Uterus (tissue), 4 donors: ENCODE results near the gene P2RY2. TPM values are rescaled to one million over a fixed set of nuclear protein-coding genes. Genes with fewer than 3 reads are reported as not detected.
"Not testable (repeated sequence)": the region's sequence is repeated elsewhere in the genome, so short reads cannot be mapped to it uniquely, and the experiment has no call there.

Source experiments
- DNase-seq, 2 donors: peaks; one replicate each; pipeline ENCODE4 v3.0.0-alpha.2; 2019 to 2020
- H3K27ac ChIP-seq, 2 donors: fragments of 200-600 bp; sonication (generic); 1 replicate in 1 of 2; 2 replicates in 1 of 2; pipeline ENCODE4 v1.5.1; 2016 to 2018
- H3K27me3 ChIP-seq, 2 donors: fragments of 200-600 bp; sonication (generic); one replicate each; pipeline ENCODE4 v1.5.1; 2018 to 2019; ENCODE audit warnings: control low read depth in 1 of 2
- H3K36me3 ChIP-seq, 2 donors: fragments of 200-600 bp; sonication (generic); one replicate each; pipeline ENCODE4 v1.5.1; 2019; ENCODE audit warnings: control low read depth in 1 of 2
- H3K4me1 ChIP-seq, 2 donors: fragments of 200-600 bp; sonication (generic); one replicate each; pipeline ENCODE4 v1.5.1; 2018 to 2019; ENCODE audit warnings: control low read depth in 1 of 2
- H3K4me3 ChIP-seq, 2 donors: fragments of 200-600 bp; sonication (generic); 1 replicate in 1 of 2; 2 replicates in 1 of 2; pipeline ENCODE4 v1.5.1; 2018 to 2019; ENCODE audit warnings: mild to moderate bottlenecking in 1 of 2
- H3K9me3 ChIP-seq, 2 donors: fragments of 200-600 bp; sonication (generic); one replicate each; pipeline ENCODE4 v1.5.1; 2019; ENCODE audit warnings: control low read depth in 1 of 2
- POLR2A ChIP-seq, 2 donors: fragments of 450-650 bp; IDR thresholded peaks; one replicate each; pipeline ENCODE4 v1.6.1; 2016; ENCODE audit warnings: antibody characterized with exemption in 2 of 2, mild to moderate bottlenecking in 1 of 2, moderate library complexity in 1 of 2
- intact Hi-C: fragments of 100-400 bp; cut with DNase I; formaldehyde crosslinking; loops from one replicate; pipeline ENCODE4 v1.15.1; 2023; ENCODE audit warnings: low total_unique reads
- total RNA-seq, 4 donors: library from RNA; depleted of rRNA in 3 of 4; stranded (reverse); fragments of >200 nt in 3 of 4; gene quantifications; one replicate each; pipeline versions ENCODE4 v1.1.0 to v1.2.4, GENCODE V29; 2014 to 2023
- TF ChIP-seq, protein P1 (sequence below), 4 experiments: fragments of 200-600 bp in 2 of 4; fragments of 450-650 bp in 2 of 4; sonication (generic) in 2 of 4; IDR thresholded peaks; one replicate each; pipeline ENCODE4 v1.5.1; 2016 to 2019; ENCODE audit warnings: antibody characterized with exemption in 4 of 4, mild to moderate bottlenecking in 2 of 4, moderate library complexity in 1 of 4
- donor health status: DM: yes; HTN: yes; CAD: no.

Gene P2RY2
- total RNA-seq, 4 donors from 2014 or later, result 0.98 to 3.1 (median 2.8) TPM; not detected in 1

- Histone ChIP-seq H3K36me3 (no peaks in the 10 kb centered on the region), H3K4me3 (no peak overlapping the region), H3K4me1 (peaks cover 0 to under 1% of the 10 kb centered on the region in 2 donors), H3K9me3 (no peaks in the 10 kb centered on the region), H3K27ac (no peak overlapping the region), H3K27me3 (peaks cover 0 to under 1% of the 10 kb centered on the region in 2 donors)
- TF ChIP-seq POLR2A (IDR thresholded peaks at IDR 0.05), result no peak
- TF ChIP-seq, protein P1, sequence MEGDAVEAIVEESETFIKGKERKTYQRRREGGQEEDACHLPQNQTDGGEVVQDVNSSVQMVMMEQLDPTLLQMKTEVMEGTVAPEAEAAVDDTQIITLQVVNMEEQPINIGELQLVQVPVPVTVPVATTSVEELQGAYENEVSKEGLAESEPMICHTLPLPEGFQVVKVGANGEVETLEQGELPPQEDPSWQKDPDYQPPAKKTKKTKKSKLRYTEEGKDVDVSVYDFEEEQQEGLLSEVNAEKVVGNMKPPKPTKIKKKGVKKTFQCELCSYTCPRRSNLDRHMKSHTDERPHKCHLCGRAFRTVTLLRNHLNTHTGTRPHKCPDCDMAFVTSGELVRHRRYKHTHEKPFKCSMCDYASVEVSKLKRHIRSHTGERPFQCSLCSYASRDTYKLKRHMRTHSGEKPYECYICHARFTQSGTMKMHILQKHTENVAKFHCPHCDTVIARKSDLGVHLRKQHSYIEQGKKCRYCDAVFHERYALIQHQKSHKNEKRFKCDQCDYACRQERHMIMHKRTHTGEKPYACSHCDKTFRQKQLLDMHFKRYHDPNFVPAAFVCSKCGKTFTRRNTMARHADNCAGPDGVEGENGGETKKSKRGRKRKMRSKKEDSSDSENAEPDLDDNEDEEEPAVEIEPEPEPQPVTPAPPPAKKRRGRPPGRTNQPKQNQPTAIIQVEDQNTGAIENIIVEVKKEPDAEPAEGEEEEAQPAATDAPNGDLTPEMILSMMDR (IDR thresholded peaks at IDR 0.05), result no peak
- no peak for DNase-seq
- intact Hi-C loops, result no loop called here
These were observed 51.5 kb downstream of the P2RY2 start for GRCh38 chr11:73269459-73270015.

DNA sequence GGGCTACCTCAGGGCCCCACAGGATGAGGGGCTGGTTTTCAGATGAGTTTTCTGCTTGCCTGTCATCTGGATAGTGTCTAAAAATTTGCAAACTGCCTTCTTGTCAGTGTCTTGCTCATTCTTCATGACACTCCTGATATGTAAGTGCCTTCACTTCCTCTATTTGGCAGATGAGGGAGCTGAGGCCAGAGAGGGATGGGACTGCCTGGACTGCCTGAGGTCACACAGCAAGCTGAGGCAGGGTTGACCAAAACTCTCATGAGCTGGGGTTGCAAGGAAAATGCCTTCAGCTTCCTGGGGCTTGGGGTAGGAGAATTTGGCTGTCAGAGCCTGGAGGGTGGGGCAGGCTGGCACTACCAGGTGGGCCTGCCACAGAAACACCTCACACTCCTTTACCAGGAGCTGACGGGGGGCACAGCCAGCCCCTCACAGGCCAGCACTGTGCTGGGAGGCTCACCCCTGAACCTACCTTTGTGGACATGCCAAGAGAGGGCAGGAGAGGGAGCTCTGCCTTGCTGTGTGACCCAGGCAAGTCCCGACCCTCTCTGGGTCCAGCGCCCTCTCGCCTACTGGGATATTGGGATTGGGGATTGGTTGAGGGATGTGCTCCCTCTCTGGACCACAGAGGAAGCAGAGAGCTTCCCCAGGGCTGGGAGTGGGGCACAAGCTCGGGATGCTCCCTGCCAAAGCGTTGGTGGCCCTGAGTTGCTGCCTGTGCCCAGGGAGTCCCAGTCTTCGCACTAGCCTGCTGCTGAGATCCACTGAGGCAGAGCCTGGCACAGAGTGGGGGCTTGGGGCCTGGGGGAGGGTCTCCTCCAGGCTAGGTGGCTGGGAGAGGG lies 52.2 kb downstream of the P2RY2 start:
- no peak overlapping the region for H3K27ac ChIP-seq
- DNase-seq, result no peak
- no peaks in the 10 kb centered on the region for H3K27me3 ChIP-seq
- H3K36me3 ChIP-seq, result no peaks in the 10 kb centered on the region
- intact Hi-C loops, result no loop called here
- H3K9me3 ChIP-seq, result no peaks in the 10 kb centered on the region
- H3K4me3 ChIP-seq, result no peak overlapping the region
- no peaks in the 10 kb centered on the region for H3K4me1 ChIP-seq
- no peak for TF ChIP-seq POLR2A (IDR thresholded peaks at IDR 0.05)
- TF ChIP-seq, protein P1 (IDR thresholded peaks at IDR 0.05), result no peak

DNA sequence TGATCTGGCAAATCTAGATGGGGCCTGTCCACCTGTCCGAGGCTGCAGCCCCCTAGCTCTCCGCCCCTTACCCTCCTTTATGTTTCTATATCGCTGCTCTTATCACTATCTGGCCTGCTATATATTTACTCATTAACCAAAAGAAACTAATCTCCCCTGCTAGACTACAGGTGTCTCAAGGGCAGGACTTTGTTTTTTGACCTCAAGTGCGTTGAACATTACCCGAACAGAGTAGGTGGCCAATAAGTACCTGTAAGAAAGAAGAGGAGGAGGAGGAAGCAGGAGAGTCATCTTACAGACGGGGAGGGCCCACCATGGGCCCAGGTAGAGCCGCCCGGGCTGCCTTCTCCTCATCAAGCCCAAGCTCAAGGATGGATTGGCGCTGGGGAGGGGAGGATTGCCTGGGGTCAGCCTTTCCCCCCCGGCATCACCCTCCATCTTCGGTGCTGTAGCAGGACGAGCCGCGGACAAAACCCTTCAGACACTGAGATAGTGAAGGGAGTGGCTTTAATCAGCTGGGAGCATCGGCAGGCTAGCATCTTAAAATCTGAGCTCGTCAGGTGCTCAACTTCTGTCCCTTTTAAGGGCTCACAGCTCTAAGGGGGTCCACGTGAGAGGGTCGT lies 52.9 kb downstream of the P2RY2 start:
- Histone ChIP-seq H3K36me3 (no peaks in the 10 kb centered on the region), H3K4me1 (no peaks in the 10 kb centered on the region), H3K9me3 (no peaks in the 10 kb centered on the region), H3K4me3 (no peak overlapping the region), H3K27me3 (no peaks in the 10 kb centered on the region), H3K27ac (no peak overlapping the region)
- no peak for TF ChIP-seq POLR2A (IDR thresholded peaks at IDR 0.05)
- TF ChIP-seq, protein P1 (IDR thresholded peaks at IDR 0.05), result no peak
- intact Hi-C loops, result no loop called here
- no peak for DNase-seq

GRCh38 chr11:73271478-73271865 lies 53.4 kb downstream of the P2RY2 start:
- H3K36me3 ChIP-seq, H3K27ac ChIP-seq, H3K27me3 ChIP-seq, H3K9me3 ChIP-seq, H3K4me3 ChIP-seq, H3K4me1 ChIP-seq, DNase-seq, intact Hi-C loops: not testable (repeated sequence)

DNA sequence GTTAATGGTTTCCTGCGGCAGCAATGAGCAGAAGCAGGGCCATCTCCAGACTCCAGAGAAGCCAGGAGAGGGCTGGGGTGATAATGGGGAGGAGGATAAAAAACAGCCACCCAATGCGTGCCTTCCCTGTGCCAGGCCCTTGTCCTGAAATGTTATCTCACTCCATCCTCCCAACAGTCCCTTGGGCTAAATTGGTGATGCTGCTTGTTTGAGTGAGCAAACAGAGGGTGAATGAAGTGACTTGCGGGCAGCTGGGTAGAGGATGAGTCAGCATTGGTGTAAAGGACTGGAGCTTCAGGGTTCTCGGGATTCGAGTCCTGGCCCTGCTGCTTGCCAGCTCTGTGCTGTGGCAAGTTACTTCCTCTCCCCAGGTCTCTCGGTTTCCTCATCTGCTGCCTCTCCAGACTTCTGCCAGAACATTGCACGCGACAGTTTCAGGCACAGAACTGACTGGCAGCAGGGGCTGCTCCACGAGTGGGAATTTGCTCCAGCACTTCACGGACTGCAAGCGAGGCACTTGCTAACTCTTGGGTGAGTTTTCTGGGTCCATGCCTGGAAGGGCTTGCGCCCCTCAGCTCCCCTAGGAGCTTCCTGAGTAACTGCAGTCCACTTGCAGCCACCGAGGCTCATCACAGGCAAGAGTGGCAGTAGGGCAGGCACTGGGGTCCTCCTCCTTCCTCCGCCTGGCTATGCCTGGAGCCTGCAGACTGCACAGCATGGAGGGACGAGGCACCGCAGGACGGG lies 54.0 kb downstream of the P2RY2 start, which contains the start of gene P2RY6:
Gene P2RY6 (plus strand): TSS at position 403 of the 744 bp plus-strand sequence. CDS start 24,181 bp downstream, outside the sequence.
- peak in 1 of 2 donors; percentile 16 for DNase-seq
- H3K4me3 ChIP-seq, result no peak within 1 kb of the TSS
- TF ChIP-seq POLR2A (IDR thresholded peaks at IDR 0.05), result no peak
- TF ChIP-seq, protein P1 (IDR thresholded peaks at IDR 0.05), result no peak
- H3K27me3 ChIP-seq, result no peaks in the 10 kb centered on the region
- no peak within 1 kb of the TSS for H3K27ac ChIP-seq
- no peaks in the 10 kb centered on the region for H3K9me3 ChIP-seq
- H3K4me1 ChIP-seq, result no peaks in the 10 kb centered on the region
- intact Hi-C loops, result no loop called here
- no peaks in the 10 kb centered on the region for H3K36me3 ChIP-seq
